Epidermal melanocyte (primary cell): ENCODE measurements around the gene TMEM215.

Experiments
- DNase-seq: peaks from one replicate; pipeline ENCODE4 v3.0.0; 2011; ENCODE audit warnings: low spot score; ENCODE audit not compliant: insufficient read length

Gene TMEM215

GRCh38 chr9:32832346-32832745, 49.0 kb downstream of the TMEM215 start:
- no peak for DNase-seq
